HCT116 (cell line): ENCODE measurements around the gene PLEKHO2. TPM values are rescaled to one million over a fixed set of nuclear protein-coding genes. Genes with fewer than 3 reads are reported as not detected.

ENCODE experiments used
- ATAC-seq: fragments of 200-7000 bp; cut with Tn5 transposase; 2 replicates; pipeline ENCODE4 v1.9.1; 2020; ENCODE audit warnings: mild to moderate bottlenecking, moderate library complexity
- BruUV-seq: library from RNA; stranded (reverse); fragments of 400-500 nt; replicated peaks from 2 replicates; lab custom pipeline; 2021; lab: Mats Ljungman, UMichigan
- CTCF ChIA-PET: fragments of 300-600 bp; sonication (Branson Sonifier 250); formaldehyde crosslinking; loops from one replicate; lab custom pipeline; 2021; ENCODE audit warnings: antibody characterized with exemption; lab: Charles Lee
- POLR2A ChIA-PET: fragments of 300-600, 350-600 bp; sonication (Branson Sonifier 250); formaldehyde crosslinking; loops from one replicate; lab custom pipeline; 2021; ENCODE audit warnings: antibody characterized with exemption; lab: Charles Lee
- RAD21 ChIA-PET, 2 experiments: fragments of 300-600 bp; sonication (Branson Sonifier 250); formaldehyde crosslinking; loops; one replicate each; lab custom pipeline; 2023; ENCODE audit warnings: low total read pairs in 2 of 2; ENCODE audit not compliant: uncharacterized antibody in 2 of 2, unreplicated experiment in 2 of 2, low non-redundant PET in 1 of 2; lab: Charles Lee
- DNase-seq: peaks from one replicate; pipeline ENCODE4 v3.0.0-alpha.2; 2010; ENCODE audit warnings: low read depth, low spot score
- H2AFZ ChIP-seq: fragments of 200-600 bp; shearing (Covaris generic), sonication (generic); 2 replicates; pipeline ENCODE4 v1.6.1; 2017; ENCODE audit warnings: low read depth, mixed run types, mixed read lengths, antibody characterized with exemption, low read length; ENCODE audit not compliant: poor library complexity, severe bottlenecking
- H3K27ac ChIP-seq: 2 replicates; pipeline ENCODE4 v1.5.1; 2012; ENCODE audit warnings: low read depth, low read length
- H3K27me3 ChIP-seq: fragments of 200-600 bp; sonication (generic); 2 replicates; pipeline ENCODE4 v1.6.1; 2016; ENCODE audit warnings: mixed run types, low read length, mixed read lengths; ENCODE audit not compliant: insufficient read depth
- H3K36me3 ChIP-seq, 2 experiments: fragments of 200-500 bp in 1 of 2; fragments of 200-600 bp in 1 of 2; sonication (Bioruptor generic) in 1 of 2; sonication (generic) in 1 of 2; 2 replicates each; pipeline versions ENCODE4 v1.5.1 to v1.6.1; 2014 to 2016; ENCODE audit warnings: low read length in 2 of 2, inconsistent platforms in 1 of 2, mixed read lengths in 1 of 2, mixed run types in 1 of 2; ENCODE audit not compliant: insufficient read depth in 2 of 2, control insufficient read depth in 1 of 2
- H3K4me1 ChIP-seq, 2 experiments: fragments of 200-600 bp in 1 of 2; sonication (generic) in 1 of 2; 2 replicates each; pipeline versions ENCODE4 v1.5.1 to v1.6.1; 2012 to 2017; ENCODE audit warnings: low read length in 2 of 2, inconsistent platforms in 1 of 2, mild to moderate bottlenecking in 1 of 2, mixed read lengths in 1 of 2, mixed run types in 1 of 2, moderate library complexity in 1 of 2; ENCODE audit not compliant: insufficient read depth in 2 of 2, control insufficient read depth in 1 of 2
- H3K4me2 ChIP-seq: fragments of 200-600 bp; sonication (generic); 2 replicates; pipeline ENCODE4 v1.6.1; 2017; ENCODE audit warnings: mixed run types, low read length, mixed read lengths
- H3K4me3 ChIP-seq, 2 experiments: fragments of 200-600 bp in 1 of 2; sonication (generic) in 1 of 2; replicated peaks in 1 of 2; 2 replicates each; pipeline ENCODE4 v1.5.1; 2011 to 2016; ENCODE audit warnings: low read length in 2 of 2, control low read depth in 1 of 2, low read depth in 1 of 2, mild to moderate bottlenecking in 1 of 2, mixed read lengths in 1 of 2, mixed run types in 1 of 2
- H3K79me2 ChIP-seq: fragments of 200-600 bp; sonication (generic); 2 replicates; pipeline ENCODE4 v1.6.1; 2017; ENCODE audit warnings: mild to moderate bottlenecking, mixed run types, low read length, moderate library complexity, mixed read lengths; ENCODE audit not compliant: insufficient read depth
- H3K9ac ChIP-seq: fragments of 200-600 bp; sonication (generic); 2 replicates; pipeline ENCODE4 v1.6.1; 2016; ENCODE audit warnings: low read length, mixed read lengths
- H3K9me2 ChIP-seq: fragments of 200-600 bp; sonication (generic), shearing (Covaris generic); 2 replicates; pipeline ENCODE4 v1.6.1; 2017; ENCODE audit warnings: mixed run types, mild to moderate bottlenecking, moderate library complexity; ENCODE audit not compliant: insufficient read depth
- H3K9me3 ChIP-seq, 2 experiments: fragments of 200-500 bp in 1 of 2; fragments of 200-600 bp in 1 of 2; sonication (Bioruptor generic) in 1 of 2; sonication (generic) in 1 of 2; 2 replicates each; pipeline ENCODE4 v1.6.1; 2014 to 2017; ENCODE audit warnings: low read length in 2 of 2, mixed read lengths in 2 of 2, inconsistent platforms in 1 of 2, low read depth in 1 of 2, mild to moderate bottlenecking in 1 of 2, mixed run types in 1 of 2, moderate library complexity in 1 of 2; ENCODE audit not compliant: control insufficient read depth in 1 of 2, insufficient read depth in 1 of 2
- H4K20me1 ChIP-seq: fragments of 200-600 bp; sonication (generic), shearing (Covaris generic); 2 replicates; pipeline ENCODE4 v1.6.1; 2017; ENCODE audit warnings: mixed run types, mild to moderate bottlenecking, moderate library complexity; ENCODE audit not compliant: insufficient read depth
- RAD21 ChIP-seq: IDR thresholded peaks from 2 replicates; pipeline ENCODE4 v1.6.1; 2012; ENCODE audit warnings: low read depth, mild to moderate bottlenecking
- SIN3A ChIP-seq: IDR thresholded peaks from 2 replicates; pipeline ENCODE4 v1.6.1; 2012; ENCODE audit warnings: low read depth
- SP1 ChIP-seq: IDR thresholded peaks from 2 replicates; pipeline ENCODE4 v1.6.1; 2012; ENCODE audit warnings: low read depth
- SRF ChIP-seq: IDR thresholded peaks from 2 replicates; pipeline ENCODE4 v1.6.1; 2012; ENCODE audit warnings: low read depth
- TCF7L2 ChIP-seq: IDR thresholded peaks from 2 replicates; pipeline ENCODE4 v1.7.0; 2011; ENCODE audit warnings: borderline replicate concordance, inconsistent platforms; ENCODE audit not compliant: insufficient read depth, insufficient read length; ENCODE audit errors: extremely low read depth
- intact Hi-C: fragments of 100-400 bp; cut with micrococcal nuclease; formaldehyde crosslinking; loops from 2 replicates; pipeline ENCODE4 v1.10.0; 2022
- total RNA-seq: library from RNA; stranded (reverse); gene quantifications from one replicate; pipeline ENCODE4 v1.2.1, GENCODE V29; 2021; ENCODE audit not compliant: unreplicated experiment
- TF ChIP-seq, protein P1 (sequence below), 3 experiments: fragments of 200-600 bp in 1 of 3; sonication (generic) in 1 of 3; IDR thresholded peaks in 2 of 3; conservative IDR thresholded peaks in 1 of 3; 2 replicates each; pipeline ENCODE4 v1.5.1; 2012 to 2017; ENCODE audit warnings: low read depth in 2 of 3, low read length in 2 of 3, antibody characterized with exemption in 1 of 3, borderline replicate concordance in 1 of 3, control low read depth in 1 of 3, mild to moderate bottlenecking in 1 of 3, mixed read lengths in 1 of 3, mixed run types in 1 of 3, moderate library complexity in 1 of 3; ENCODE audit not compliant: insufficient read depth in 1 of 3
- TF ChIP-seq, protein P2 (sequence below): IDR thresholded peaks from 2 replicates; pipeline ENCODE4 v1.6.1; 2012; ENCODE audit warnings: low read depth

PLEKHO2 gene
- total RNA-seq, 1 experiment from 2014 or later = 8.0 TPM

GRCh38 chr15:64809649-64810496, 31.8 kb upstream of the PLEKHO2 start:
- no peaks in the 10 kb centered on the region for H3K79me2 ChIP-seq
- H3K27ac ChIP-seq = no peak overlapping the region
- TF ChIP-seq, protein P1, sequence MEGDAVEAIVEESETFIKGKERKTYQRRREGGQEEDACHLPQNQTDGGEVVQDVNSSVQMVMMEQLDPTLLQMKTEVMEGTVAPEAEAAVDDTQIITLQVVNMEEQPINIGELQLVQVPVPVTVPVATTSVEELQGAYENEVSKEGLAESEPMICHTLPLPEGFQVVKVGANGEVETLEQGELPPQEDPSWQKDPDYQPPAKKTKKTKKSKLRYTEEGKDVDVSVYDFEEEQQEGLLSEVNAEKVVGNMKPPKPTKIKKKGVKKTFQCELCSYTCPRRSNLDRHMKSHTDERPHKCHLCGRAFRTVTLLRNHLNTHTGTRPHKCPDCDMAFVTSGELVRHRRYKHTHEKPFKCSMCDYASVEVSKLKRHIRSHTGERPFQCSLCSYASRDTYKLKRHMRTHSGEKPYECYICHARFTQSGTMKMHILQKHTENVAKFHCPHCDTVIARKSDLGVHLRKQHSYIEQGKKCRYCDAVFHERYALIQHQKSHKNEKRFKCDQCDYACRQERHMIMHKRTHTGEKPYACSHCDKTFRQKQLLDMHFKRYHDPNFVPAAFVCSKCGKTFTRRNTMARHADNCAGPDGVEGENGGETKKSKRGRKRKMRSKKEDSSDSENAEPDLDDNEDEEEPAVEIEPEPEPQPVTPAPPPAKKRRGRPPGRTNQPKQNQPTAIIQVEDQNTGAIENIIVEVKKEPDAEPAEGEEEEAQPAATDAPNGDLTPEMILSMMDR (IDR thresholded peaks at IDR 0.05 in 2 of 3, conservative IDR thresholded peaks at IDR 0.05 in 1 of 3; ENCODE audit: borderline replicate concordance in 1 of 3, insufficient read depth in 1 of 3, low read depth in 2 of 3, low read length in 2 of 3) = peak; percentile 91 to 98 (median 97)
- TF ChIP-seq TCF7L2 (no peak), SP1 (no peak), SIN3A (no peak), RAD21 (peak; percentile 95), SRF (no peak)
- TF ChIP-seq, protein P2, sequence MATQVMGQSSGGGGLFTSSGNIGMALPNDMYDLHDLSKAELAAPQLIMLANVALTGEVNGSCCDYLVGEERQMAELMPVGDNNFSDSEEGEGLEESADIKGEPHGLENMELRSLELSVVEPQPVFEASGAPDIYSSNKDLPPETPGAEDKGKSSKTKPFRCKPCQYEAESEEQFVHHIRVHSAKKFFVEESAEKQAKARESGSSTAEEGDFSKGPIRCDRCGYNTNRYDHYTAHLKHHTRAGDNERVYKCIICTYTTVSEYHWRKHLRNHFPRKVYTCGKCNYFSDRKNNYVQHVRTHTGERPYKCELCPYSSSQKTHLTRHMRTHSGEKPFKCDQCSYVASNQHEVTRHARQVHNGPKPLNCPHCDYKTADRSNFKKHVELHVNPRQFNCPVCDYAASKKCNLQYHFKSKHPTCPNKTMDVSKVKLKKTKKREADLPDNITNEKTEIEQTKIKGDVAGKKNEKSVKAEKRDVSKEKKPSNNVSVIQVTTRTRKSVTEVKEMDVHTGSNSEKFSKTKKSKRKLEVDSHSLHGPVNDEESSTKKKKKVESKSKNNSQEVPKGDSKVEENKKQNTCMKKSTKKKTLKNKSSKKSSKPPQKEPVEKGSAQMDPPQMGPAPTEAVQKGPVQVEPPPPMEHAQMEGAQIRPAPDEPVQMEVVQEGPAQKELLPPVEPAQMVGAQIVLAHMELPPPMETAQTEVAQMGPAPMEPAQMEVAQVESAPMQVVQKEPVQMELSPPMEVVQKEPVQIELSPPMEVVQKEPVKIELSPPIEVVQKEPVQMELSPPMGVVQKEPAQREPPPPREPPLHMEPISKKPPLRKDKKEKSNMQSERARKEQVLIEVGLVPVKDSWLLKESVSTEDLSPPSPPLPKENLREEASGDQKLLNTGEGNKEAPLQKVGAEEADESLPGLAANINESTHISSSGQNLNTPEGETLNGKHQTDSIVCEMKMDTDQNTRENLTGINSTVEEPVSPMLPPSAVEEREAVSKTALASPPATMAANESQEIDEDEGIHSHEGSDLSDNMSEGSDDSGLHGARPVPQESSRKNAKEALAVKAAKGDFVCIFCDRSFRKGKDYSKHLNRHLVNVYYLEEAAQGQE = no peak
- POLR2A ChIA-PET = interaction anchor here (1.9 kb wide), 1 partner anchor 16 kb away, joined by 6 read pairs; the partner anchor contains the start of gene PIF1
- intact Hi-C loops = loop anchor here (1.0 kb wide), 1 partner anchor 79 kb away; no protein-coding TSS in a partner anchor
- RAD21 ChIA-PET = interaction anchor here (0.6 to 1.3 kb wide), 5 partner anchors 53 to 79 kb away, joined by 3 to 7 read pairs (median 3); no protein-coding TSS in a partner anchor
- H3K36me3 ChIP-seq = no peaks in the 10 kb centered on the region
- no peaks in the 10 kb centered on the region for H3K27me3 ChIP-seq
- peak overlapping the region; percentile 71 for H2AFZ ChIP-seq
- peaks cover 0 to 4% of the 10 kb centered on the region in 2 experiments; a peak in 2 of 4 replicates for H3K4me1 ChIP-seq
- H3K9ac ChIP-seq = no peak overlapping the region
- H4K20me1 ChIP-seq = no peaks in the 10 kb centered on the region
- ATAC-seq (peak; percentile 96), DNase-seq (peak; percentile 57)
- no peak overlapping the region for H3K4me3 ChIP-seq
- no TSS peak for BruUV-seq
- H3K9me2 ChIP-seq = no peaks in the 10 kb centered on the region
- CTCF ChIA-PET = interaction anchor here (0.8 to 4.0 kb wide), 9 partner anchors 8 to 82 kb away, joined by 3 to 73 read pairs (median 5); no protein-coding TSS in a partner anchor
- H3K4me2 ChIP-seq = no peak overlapping the region
- H3K9me3 ChIP-seq = no peaks in the 10 kb centered on the region
